HG03520 (cell line): Measurements from ENCODE around the gene SLC2A1.
A peak's percentile ranks its signal among the peaks of the same experiment; 100 is the strongest.
"Not testable (repeated sequence)": the region's sequence is repeated elsewhere in the genome, so short reads cannot be mapped to it uniquely, and the experiment has no call there.

Experiments
- ATAC-seq: cut with Tn5 transposase; IDR thresholded peaks from one replicate; pipeline ENCODE4 v1.9.1; 2021; ENCODE audit warnings: mild to moderate bottlenecking, moderate library complexity; ENCODE audit not compliant: unreplicated experiment

SLC2A1 gene

DNA sequence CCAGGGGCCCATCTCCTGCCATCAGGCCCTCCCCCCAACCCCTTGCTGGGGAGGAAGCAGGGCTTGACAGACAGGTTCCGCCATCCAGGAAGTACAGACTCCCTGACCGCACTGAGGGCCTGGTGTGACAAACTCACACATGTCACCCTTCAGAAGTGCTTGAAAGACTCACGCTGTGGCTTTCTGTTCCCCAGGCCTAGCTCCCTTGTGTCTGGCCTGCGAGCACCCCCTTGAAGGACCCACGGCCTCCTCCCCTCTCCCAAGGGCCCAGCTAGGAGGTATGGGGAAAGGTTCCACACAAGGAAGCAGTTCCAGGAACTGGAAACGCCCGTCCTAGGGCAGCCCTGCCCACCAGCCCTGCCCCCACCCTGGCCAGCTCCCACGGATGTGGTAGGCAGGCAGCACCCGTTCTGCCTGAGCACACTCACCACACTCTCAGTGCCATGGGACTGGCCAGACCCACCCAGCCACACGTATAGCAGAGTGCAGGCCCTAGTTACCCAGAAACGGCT is 26.7 kb downstream of the SLC2A1 start:
- ATAC-seq = peak; percentile 52

- no peak for ATAC-seq
These were observed 27.5 kb downstream of the SLC2A1 start for GRCh38 chr1:42931108-42931539.

- ATAC-seq = no peak
These were observed 28.2 kb downstream of the SLC2A1 start for GRCh38 chr1:42930178-42931107.

DNA sequence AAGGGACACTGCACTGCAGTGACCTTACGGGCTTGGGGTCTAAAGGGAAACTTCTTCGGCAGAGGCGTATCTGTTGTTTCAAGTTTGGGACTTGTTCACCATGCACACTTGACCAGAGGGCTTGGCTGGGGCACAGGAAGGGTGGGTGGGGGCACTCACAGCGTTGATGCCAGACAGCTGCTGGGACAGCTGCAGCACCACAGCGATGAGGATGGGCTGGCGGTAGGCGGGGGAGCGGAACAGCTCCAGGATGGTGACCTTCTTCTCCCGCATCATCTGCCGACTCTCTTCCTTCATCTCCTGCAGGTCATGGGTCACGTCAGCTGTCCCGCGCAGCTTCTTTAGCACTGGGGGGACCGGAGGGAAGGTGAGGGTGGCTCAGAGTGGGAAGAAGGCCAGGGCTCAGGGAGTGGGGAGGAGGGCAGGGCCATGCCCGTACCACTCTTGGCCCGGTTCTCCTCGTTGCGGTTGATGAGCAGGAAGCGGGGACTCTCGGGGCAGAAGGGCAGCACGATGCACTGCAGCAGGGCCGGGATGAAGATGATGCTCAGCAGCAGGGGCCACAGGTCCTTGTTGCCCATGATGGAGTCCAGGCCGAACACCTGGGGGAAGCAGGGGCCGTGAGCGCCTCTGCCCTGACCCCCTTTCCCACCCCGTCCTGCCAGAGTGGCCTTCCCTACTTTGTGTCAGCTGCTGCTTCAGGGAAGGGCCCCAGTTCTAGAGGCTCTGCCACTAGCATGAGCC is 29.1 kb downstream of the SLC2A1 start:
- ATAC-seq = no peak

DNA sequence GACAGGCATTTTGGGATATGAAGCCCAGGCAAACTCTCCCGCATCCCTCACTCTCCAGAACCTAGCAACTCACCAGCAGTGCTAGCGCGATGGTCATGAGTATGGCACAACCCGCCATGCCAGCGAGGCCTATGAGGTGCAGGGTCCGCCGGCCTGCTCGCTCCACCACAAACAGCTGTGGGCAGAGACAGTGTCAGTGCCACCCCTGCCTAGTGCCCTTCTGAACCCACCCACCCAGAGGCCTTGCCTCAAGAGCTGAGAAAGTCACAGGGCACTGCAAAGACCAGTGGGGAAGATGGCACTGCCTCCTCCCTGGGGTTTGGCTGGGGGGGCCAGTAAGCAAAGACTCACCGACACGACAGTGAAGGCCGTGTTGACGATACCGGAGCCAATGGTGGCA is 29.8 kb downstream of the SLC2A1 start:
- ATAC-seq = no peak

DNA sequence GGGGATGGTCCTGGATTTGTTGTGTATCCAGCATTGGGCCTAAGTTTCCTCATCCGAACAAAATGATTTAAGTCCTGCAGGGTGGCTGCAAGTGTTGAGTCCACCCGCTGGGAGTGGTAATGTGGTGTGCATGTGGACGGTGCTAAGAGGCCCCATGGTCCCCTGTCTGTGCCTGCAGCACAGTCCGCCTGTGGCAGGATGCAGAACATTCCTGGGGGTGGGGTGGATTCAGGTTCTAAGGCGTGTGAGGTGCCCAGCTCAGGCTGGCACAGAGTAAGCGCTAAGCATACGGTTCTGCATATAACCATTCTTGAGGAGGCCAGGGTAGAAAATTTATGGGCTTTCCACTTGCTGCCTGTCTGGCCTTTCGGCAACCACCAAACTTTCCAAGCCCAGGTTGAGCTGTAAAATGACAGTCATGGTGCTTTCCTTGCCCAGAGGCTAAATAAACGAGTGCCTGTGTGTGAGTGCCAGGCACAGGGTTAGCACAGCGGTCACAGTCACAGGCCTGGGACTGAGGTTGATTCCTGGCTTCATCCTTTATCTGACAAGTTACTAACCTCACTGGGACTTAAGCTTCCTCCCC is 30.7 kb downstream of the SLC2A1 start:
- ATAC-seq = no peak

DNA sequence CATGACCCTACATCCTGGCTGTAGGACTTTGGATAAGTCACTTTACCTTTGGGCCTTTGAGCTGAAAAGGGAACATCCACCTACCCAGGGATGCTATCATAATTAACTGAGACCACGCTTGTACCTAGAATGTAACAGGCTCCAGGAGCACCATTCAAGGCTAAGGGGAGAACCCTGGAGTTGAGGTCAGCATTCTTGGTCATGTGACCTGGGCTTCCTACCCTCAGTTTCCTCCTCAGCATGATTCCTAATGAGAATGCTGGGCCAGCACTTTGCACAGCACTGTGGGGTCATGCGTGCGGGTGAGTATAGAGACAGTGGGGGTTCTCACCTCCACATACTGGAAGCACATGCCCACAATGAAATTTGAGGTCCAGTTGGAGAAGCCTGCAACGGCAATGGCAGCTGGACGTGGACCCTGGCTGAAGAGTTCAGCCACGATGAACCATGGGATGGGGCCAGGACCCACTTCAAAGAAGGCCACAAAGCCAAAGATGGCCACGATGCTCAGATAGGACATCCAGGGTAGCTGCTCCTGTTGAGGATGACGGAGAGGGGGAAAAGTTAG is 31.3 kb downstream of the SLC2A1 start:
- no peak for ATAC-seq

GRCh38 chr1:42926879-42927242 is 31.8 kb downstream of the SLC2A1 start:
- no peak for ATAC-seq

- ATAC-seq = no peak
These were observed 32.3 kb downstream of the SLC2A1 start for GRCh38 chr1:42926235-42926878.

DNA sequence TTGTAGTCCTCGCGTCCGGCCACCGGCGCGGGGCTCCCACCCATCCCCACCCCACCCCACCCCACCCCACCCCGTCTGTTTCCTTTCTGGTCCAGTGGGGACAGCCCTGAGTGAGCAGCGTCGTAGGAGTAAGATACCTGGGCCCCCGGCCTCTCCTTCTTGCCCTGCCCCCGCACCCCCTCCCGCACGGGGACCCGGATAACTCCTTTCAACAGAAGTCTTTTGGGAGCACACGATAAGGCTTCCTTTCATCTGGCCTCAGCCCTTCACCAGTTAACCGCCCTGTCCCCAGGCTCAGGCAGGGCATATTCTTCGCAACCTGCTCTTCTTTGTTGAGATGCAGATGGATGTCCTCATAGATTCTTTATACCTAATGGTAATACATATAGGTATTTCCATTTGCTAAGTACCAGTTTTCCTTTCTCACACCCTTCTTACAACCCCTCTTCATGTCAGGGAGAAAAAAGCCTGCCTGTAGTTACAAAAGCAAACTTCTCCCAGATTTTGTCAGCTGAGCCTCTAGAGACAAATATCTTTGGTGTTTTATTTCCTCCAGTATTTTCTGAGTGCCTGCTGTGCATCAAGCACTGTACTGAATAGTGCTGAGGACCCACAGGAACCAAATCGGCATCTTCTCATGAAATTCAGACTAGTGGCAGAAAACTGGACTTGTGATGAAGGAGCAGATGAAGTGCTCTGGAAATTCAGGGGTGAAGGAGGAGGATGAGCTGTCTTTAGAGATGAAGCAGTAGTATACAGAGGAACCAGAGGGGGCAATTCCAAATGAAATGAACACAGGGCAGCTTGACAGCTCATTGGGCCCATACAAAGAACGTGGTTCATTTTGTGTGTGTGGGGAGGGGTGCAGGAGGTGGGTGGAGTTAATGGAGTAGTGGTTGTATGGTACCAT is 33.6 kb downstream of the SLC2A1 start:
- no peak for ATAC-seq

GRCh38 chr1:42924082-42924850 is 34.4 kb downstream of the SLC2A1 start:
- ATAC-seq = peak; percentile 81

DNA sequence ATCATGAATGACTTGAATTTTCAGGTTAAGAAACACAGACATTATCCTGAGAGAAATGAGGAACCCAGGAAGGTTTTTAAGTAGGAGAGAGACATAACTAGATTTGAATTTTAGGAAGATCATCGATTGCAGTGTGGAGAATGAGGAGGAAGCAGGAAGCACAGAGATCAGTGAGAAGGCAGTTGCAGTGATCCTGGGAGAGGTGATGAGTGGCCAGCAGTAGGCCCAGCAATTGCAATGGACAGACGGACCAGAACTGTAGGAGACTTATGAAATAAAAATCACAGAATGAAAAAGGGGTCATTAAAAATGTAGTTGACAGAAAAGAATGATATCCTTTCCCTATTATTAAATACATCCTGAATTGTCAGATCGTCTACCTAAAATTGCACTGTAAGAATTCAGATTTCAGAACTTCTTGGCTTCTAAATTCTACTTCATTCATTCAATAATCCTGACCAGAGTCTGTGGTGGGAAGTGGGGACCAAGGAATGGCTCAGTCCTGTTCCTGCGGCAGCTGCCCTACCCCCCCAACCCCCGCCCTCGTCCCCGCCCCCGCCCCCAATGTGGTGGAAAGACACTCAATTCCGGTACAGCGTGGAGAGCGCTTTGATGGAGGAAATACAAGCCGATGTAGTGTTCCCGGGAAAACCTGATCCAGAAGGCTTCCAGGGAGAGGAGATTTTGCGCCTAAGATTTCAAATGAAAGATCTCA is 35.1 kb downstream of the SLC2A1 start:
- no peak for ATAC-seq

DNA sequence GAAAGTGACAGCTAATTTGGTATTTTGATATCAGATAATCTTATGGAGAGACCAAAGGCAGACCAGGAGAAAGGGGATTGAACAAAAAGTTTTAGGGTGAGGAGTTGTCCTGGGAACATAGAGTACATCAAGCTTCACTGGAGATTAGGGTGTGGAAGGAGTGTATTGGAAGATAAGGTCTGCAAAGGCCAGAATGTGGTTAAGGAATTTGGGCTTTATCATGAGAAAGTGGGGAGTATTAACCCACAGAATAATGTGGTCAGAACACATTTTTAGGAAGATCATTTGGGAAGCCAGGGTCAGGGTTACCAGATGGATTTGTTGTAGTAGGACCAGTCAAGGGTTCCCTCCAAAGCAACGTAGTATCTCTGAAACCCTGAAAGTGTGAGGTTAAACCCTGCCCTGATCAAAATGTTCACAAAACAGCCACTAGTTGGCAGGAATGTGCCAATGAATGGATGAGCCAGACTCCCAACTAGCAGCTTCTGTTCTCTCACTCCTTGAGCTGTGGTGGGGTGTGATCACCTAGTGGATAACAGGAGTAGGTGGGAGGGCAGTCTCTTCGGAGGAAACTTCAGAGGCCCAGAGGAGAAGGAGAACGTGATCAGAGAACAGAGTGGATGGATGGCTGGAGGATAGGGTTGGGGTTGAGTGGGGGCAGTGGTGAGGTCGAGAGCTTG is 35.8 kb downstream of the SLC2A1 start:
- ATAC-seq = peak; percentile 34

GRCh38 chr1:42921769-42922168 is 36.9 kb downstream of the SLC2A1 start:
- ATAC-seq = no peak

DNA sequence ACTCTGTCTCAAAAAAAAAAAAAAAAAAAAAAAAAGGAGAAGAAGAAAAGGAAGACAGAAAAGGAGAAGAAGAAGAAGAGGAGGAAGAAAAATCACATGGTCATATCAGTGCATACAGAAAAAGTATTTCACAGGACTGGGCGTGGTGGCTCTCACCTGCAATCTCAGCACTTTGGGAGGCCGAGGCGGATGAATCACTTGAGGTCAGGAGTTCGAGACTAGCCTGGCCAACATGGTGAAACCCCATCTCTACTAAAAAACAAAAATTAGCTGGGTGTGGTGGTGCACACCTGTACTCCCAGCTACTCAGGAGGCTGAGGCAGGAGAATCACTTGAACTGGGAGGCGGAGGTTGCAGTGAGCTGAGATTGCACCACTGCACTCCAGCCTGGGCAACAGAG is 39.0 kb downstream of the SLC2A1 start:
- not testable (repeated sequence) for ATAC-seq

- ATAC-seq = no peak
These were observed 41.5 kb downstream of the SLC2A1 start for GRCh38 chr1:42917241-42917495.

GRCh38 chr1:42915456-42915855 is 43.2 kb downstream of the SLC2A1 start:
- no peak for ATAC-seq

DNA sequence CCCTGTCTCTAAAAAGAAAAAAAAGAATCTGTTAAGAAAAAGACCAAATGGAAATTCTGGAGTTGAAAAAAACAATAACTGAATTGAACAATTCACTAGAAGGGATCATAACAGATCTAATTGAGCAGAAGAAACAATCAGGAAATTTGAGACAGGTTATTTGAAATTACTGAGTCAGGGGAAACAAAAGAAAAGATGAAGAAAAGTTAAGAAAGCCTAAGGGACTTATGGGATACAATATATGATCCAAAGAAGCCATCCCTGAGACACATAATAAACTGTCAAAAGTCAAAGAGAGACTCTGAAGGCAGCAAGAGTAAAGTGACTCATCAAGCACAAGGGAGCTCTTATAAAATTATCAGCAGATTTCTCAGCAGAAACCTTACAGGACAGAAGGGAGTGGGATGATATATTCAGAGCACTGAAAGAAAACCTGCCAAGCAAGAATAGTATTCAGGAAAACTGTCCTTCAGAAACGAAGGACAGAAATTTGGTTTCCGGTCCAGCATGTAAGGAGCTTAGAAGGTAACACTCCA is 44.5 kb downstream of the SLC2A1 start:
- ATAC-seq = no peak
